Measurements from ENCODE around the gene TRIO.

DNA sequence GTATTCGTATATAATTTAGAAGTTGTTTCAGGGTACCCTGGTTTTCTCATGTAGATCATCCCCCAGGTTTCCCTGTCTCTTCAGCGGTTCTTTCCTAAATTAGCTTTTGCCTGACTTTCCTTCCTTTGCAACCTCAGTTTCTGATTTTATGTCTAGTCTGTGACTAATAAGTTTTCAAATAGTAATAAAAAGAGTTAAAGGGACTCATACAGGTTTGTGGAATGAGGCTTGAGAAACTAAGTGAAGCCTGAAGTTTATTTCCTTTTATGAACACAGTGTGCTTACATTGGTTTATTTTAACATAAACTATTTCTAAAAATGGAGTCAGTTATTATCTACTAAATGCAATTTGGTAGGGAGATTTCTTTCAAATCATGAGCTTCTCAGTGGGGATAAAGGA is 96.8 kb downstream of the TRIO start:
- TF ChIP-seq, protein P1, sequence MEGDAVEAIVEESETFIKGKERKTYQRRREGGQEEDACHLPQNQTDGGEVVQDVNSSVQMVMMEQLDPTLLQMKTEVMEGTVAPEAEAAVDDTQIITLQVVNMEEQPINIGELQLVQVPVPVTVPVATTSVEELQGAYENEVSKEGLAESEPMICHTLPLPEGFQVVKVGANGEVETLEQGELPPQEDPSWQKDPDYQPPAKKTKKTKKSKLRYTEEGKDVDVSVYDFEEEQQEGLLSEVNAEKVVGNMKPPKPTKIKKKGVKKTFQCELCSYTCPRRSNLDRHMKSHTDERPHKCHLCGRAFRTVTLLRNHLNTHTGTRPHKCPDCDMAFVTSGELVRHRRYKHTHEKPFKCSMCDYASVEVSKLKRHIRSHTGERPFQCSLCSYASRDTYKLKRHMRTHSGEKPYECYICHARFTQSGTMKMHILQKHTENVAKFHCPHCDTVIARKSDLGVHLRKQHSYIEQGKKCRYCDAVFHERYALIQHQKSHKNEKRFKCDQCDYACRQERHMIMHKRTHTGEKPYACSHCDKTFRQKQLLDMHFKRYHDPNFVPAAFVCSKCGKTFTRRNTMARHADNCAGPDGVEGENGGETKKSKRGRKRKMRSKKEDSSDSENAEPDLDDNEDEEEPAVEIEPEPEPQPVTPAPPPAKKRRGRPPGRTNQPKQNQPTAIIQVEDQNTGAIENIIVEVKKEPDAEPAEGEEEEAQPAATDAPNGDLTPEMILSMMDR (IDR thresholded peaks at IDR 0.05) = no peak
- TF ChIP-seq POLR2A (IDR thresholded peaks at IDR 0.05) (no peak), EP300 (IDR thresholded peaks at IDR 0.05) (no peak)
